HG03060 (cell line): ENCODE measurements around the gene LINGO1.

Source experiments
- ATAC-seq: cut with Tn5 transposase; IDR thresholded peaks from one replicate; pipeline ENCODE4 v1.9.1; 2021; ENCODE audit warnings: low read depth, moderate number of reproducible peaks; ENCODE audit not compliant: unreplicated experiment

LINGO1 gene

DNA sequence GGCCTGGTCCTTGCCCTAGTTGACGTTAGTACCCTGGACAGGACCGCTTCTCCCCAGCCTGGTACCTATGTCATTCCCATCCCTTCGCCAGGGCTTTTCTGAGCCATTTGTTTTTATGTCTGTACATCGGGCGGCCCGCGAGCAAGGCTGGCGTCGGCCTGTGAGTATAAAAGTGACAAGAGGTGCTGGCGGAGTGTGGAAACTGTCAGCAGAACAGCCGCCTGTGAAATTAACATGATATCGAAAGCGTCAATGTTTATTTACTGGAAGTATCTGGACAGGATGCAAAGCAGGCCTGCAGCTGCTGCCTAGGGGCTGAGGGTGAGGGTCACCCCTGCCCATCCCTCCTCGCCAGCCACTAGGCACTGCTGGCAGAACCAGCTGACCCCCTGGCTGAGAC, 33.4 kb downstream of the LINGO1 start:
- ATAC-seq = no peak

DNA sequence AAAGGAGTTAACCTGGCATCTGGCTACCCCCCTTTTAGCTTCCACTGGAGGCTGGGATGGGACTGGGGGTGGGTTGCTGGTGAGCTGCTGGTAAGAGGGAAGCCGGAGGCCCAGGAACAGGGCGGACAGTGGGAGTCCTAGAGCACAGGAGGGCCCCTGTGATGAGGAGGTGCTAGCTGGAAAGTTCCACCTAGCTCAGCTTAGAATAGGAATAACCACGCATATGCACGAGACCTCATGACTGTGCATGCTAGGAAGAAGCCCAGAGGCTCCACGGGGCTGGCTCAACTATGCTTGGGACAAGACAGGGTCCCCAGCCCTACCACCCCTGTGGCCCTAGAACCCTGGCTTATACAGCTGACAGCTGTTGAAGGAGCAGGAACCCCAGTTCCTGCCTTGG, 34.1 kb downstream of the LINGO1 start:
- ATAC-seq = no peak

DNA sequence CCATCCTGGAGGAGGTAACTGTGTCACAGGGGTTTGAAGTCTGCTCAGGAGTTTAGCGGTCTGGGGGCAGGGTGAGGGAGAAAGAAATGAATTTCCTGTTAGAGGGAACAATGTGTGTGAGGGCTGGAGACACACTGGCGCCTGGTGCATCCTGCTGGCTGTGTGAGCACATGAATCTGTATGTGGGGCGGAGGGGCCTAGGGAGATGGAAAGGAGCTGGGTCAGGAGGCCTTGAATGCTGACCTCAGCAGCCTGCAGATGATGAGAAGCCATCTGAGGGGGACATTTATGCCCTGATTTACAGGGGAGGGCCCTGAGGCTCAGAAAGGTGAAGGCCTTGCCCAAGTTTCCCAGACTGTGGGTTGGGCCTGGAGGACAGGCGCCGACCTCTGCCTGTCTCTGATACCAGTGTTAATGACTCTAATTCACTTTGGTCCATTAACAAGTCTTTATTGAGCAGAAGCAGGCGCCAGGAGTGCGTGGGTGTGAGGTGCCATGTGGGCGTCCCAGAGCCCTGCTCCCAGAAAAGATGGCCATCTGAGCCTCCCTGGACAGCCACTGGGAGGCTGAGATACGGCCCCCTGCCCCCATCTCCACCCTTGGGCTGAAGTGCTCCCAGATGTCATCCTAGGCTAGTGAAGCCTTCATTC, 34.8 kb downstream of the LINGO1 start:
- no peak for ATAC-seq

DNA sequence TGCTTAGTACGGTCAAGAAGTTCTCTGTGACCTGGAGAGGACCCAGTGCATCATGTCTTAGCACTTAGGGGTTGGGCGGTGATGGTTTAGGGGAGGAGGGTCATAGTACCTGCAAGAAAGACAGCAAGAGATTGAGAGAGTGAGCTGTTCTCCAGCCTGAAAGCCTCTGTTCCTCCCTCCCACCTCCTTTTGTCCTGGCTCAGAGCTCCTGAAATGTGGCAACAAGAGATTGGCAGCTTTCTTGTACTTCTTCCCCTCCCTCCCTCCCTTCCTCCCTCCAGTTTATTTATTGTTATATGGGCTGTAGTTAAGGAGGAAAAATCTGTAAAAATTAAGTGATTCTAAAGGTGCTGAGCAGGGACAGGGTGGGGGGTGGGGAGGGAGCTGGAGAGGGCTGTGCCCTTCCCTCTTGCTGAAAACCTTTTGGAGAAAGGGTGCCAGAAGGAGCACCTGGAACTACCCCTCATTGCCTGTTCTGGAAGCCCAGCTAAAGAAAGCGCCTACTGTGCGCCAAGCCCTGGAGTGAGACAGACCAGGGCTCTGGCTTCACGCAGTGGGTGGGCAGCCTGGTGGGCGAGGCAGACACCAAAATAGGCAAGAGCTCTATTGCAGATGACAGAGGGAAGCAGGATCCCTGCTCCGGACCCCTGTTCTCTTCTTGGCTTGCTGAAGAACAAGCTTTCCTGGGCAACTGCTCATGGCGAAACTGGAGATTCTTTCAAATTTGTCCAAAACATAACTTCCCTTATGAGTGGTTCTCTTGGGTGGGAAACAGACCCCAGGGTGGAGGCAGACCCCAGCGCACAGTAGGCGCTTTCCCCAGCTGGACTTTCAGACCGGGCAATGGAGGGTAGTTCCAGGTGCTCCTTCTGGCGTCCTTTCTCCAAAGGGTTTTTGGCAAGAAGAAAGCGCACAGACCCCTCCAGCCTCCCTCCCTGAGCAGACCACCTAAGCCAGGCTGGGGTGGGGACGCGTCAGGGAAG, 35.6 kb downstream of the LINGO1 start:
- ATAC-seq = no peak

DNA sequence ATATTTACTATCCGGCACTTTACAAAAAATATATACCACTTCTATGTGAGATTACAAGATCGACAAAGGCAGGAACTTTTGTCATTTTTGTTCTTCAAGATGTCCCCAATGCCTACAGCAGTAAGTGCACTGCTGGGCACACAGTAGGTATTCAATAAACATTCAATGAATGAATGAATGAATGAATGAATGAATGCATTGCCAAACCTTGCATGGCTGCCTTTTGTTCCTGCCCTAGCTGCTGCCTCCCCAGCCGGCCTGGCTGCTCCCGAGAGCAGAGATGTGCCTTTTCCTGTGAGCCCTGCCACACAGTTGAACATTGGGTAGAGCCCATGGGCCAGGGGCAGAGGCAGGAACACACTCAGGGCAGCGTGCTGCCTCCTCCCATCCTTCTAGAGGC, 37.5 kb downstream of the LINGO1 start:
- no peak for ATAC-seq

DNA sequence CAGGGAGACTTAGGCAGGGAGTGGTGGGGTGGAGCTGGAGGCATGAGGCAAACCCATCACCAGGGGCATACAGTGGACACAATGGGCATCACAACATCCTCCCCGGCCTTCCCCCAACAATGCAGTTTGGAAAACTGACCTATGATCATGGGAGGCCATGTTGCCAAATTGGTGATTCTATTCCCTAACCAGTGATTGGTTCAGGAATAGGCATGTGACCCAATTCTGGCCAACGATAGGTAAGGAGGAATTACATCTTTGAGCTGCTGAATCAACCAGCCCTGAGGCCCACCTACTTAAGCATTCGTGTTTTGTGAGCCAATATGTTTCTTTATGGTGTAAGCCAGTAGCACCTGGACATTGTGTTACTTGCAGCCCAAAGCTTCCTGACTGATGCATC, 40.0 kb downstream of the LINGO1 start:
- no peak for ATAC-seq

DNA sequence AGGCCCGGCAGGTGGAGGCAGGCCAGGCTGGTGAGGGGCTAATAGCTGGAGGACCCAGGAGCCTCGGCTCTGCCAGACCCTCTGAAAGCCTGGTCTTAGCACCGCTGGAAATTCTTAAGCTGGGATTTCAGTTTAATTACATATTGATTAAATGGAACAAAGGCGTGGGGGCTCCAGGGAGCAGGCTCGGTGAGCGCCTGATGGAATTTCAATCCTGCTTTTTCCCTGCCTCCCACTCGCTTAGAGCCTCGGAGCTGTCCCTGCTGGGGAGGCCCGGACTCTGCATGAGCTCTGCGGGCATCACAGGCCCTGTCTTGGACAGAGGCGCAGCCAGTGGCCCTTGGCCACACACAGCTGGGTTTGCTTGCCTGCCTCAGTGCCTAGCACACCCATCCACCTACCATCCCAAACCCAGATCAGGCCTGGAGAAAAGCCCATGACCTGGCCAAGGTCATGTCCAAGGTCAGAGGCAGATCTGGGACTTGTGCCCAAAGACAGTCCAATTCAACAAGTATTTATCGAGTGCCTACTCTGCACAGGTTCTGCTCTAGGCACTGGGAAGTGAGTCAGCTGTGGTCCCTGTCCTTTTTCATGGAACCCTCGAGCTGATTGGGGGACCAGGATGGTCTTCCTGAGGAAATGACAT, 40.6 kb downstream of the LINGO1 start:
- no peak for ATAC-seq

DNA sequence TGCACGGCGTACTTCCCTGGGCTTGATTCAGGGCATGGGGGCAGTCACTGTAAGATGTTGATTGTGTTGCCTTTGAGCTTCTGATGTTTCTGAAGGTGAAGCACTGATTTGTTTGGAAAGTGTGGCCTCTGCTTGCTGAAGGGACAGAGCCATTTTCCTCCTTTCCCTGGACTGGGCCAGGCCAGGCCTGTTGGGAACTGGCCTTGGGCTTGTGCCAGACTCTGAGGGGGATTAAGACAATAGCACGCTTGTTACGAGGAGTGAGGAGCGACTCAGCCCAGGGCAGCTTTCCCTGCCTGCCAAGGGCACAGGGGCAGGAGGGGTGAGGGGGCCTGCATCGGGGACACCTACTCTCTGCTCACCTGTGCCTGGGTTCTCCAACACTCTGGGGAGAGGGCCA, 42.9 kb downstream of the LINGO1 start:
- ATAC-seq = no peak

DNA sequence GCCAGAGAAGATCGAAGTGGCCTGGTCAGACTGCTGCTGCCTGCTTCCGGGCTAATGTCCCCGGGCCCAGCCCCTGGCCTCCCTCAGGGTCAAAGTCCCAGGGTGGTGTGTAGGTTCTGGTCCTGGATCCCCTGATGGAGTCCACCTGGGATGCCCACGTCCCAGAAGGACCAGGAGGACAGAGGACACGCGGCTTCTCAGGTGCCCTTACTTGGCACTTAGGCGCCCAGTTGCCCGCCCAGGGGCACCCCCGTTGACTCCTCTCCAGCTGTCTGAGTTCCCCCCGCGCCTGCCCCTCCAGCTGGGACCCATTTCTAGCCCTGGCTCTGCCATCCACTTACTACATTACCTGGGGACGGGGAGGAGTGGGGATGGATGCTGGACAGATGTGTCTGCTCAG, 44.6 kb downstream of the LINGO1 start:
- no peak for ATAC-seq

DNA sequence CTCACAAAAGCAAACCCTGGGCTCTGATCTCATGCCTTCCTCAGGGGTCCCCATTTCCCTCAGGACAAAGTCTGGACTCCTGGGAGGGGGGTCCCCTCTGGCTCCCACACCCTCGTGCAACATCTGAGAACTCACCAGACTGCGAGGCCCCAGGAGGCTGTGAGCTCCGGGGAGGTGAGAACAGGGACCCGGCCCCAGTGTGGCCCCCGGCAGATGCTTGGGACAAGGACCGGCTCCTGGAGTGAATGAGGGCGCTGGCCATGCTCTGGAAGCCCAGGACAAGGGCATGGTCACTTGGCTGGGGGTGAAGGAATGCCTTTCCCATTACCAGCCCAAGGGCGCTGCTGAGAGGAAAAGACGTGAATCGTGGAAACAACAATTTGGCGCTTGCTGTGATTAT, 48.0 kb downstream of the LINGO1 start:
- no peak for ATAC-seq

DNA sequence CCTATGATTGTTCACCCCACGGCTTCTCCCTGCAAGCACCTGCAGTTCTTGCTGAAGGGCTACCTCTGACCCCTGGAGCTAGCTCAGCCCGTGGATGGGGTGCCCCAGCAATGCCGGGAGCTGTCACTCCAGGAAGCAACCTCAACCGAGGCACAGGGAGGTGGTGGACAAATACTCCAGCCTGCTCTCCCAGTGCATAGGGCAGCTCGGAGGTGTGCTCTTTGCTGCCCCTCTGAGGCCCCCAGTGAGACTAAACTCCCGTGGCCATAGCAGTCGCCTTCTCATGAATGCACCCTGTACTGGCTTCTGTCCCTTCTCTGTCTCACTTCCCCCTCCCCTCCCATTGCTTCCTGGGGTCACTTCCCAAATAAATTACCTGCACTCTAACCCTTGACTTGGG, 48.5 kb downstream of the LINGO1 start:
- ATAC-seq = no peak

DNA sequence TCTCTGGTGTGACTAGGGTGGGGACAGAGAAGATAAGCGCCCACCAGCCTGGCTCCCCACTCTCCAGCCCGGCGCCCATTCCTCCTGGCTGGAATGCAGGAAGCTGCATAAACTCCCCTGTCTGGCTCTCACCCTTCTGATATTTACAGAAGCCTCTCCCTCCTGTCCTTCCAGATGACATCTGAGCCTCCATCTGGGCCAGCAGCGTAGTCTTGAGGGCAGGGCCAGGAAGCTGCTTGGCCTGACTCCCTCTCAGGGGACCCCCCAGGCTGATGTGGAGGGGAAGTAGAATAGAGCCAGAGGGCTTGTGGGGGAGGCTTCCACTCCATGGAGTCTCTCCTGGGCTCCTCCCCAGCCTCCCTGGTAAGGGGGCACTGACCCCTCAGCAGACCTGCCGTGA, 49.9 kb downstream of the LINGO1 start:
- ATAC-seq = no peak

DNA sequence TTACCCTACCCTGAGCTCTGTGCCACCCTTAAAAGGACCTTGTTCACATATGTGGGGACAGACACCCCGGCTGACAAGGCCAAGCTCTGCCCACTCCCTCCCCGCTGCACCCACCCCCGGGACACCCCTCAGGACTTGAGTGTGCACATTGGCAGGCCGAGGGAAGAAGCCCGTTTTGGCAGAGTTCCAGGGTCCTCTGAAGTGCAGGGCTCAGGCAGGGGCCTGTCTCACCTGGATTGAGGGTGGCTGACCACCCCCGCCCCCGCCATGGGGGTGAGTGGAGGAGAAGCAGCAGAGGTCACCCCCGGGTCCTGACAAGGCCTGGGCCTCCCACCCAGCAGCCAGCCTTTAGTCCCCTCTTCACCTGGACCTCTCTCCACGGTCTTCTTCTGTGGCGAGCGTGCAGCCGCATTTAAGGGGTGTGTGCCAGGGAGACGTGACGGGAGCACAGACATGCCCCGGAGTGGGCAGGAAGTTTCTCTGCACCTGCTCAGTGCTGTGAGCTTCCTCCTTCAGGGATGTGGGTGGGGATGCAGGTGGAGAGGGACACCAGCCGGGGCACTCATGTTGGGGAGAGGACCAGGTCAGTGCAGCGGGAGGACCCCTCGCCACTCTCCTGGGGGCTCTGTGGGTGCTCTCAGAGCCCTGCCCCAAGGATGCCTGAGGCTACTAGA, 50.7 kb downstream of the LINGO1 start:
- ATAC-seq = no peak

DNA sequence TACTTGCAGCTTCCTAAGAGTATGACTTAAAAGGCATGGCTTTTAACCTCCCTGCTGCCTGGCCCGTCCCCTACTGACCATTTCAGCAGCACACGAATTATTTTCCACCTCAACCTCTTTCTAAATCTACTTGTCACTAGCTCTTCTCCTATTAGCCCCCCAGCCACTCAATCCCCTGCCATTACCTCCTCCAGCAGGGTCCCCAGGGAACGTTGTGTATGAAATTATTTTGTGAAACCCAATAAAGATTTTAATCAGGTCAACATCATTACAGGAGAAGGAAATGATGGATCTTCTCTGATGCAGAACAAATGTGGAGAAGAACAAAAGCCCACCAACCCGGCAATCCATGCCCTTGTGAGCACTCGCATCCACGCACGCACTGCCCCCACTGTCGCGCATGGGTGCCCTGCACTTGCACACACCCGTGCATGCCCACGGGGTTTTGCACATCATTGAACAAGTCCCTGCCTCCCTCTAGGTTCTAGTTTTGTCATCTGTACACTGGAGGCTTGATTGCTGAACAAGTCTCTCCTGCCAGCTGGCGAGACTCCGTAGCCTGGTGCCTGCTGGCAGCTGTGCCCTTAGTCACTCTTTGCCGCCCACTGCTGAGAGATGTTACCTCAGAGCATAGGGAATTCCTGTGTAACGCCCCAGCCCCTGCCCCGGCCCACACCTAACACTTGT, 51.6 kb downstream of the LINGO1 start:
- ATAC-seq = no peak

DNA sequence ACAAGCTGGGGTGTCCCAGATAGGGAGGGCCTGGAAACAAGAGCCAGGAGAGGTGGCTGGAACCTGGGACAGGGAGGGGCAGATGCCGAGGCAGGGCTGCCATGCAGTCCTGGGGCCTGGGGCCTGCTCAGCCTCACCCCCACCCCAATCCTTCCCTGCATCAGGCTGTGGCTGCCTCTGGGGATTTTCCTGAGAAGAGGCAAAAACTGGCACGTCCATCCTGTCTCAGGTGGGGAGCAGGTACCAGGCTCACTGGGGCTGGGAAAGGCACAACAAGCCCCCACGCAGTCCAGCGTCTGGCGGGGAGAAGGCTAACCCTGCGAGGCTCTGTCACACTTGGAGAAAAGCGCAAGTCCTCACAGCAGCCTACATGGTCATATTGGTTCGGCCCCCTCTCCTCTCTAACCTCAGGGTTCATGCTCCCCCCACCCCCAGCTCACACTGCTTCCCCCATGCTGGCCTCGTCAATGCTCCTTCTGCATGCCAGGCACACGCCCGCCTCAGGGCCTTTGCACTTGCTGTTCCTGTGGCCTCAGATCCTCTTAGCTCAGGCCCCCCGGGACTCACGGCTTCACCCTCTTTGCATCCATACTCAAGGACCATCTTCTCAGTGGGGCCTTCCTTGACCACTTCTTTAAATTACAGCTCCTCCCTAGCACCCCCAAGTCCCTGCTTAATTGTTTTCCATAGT, 53.1 kb downstream of the LINGO1 start:
- ATAC-seq = no peak

DNA sequence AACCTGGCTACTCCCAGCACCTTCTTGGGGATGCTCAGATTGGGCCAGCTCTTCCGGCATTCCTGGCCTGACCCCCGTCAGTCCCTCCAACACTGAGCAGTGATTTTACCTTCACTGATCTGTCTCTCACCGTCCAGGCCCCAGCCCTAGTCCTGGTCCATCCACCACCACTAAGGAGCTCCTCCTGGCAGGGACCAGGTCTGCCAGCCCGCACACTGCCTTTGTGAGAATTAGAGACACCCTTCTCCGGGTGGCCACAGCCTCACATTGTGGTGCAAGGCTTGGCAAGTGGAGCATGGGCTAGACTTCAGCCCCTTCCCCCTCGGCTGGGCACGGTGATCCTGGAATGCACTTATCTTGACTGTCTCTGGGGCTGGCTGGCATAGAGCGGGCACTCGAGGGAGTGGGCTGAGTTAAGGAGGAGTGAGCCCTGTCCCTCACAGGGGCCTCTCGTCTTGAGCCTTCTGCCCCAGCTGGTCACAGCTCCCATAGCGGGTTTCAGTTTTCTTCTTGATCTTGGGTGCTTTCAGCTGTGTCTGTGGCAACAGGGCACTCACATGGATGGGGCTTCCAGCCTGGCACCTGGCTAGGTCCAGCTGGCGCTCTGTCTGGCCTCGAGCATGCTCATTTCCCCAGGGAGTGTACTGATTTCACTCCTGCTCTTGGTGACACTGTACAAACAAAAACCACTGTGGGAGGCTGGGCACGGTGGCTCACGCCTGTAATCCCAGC, 53.9 kb downstream of the LINGO1 start:
- no peak for ATAC-seq

DNA sequence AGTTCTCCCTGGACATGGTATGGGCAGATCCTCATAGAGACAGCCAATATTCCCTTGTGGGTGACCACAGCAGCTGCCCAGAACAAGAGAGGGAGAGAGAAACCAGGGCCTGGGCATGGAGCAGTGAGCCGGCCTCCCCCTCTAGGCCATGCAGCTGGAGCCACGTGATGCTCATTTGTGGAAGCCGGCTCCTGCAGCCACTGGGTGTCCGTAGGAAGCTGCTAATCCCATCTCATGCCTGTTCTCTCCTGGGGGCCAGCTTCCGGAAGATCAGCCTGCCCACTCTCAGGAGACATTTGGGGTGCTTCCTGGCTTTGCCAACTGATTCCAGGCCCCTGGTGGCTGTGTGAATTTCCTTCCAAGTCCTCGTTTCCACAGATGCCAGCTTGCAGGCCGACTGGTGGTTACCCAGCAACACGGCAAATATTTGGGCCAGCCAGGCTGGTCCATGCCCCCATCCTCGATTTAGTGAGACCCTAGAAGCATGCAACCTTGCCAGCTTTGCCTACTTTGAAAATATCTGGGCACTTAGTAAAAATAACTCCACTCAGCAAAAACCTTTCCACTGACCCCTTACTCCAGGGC, 55.3 kb downstream of the LINGO1 start:
- no peak for ATAC-seq

DNA sequence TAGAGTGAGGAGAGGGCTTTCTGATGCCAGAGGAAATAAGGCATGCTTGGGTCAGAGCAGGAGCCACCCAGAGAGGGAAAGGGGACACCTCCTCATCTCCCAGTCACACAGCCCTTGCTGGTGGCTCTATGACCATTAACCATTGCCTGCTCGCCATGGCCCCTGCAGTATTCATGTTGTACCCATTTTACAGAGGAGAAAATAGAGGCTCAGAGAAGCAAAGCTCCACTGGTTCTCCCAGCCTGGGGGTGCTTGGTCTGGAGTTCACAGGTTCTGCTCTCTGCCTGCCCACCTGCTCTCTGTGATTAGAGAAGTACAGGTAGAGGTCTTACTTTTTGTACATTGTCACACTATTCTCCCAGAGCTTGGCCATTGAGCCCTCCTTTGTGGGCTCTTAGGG, 56.2 kb downstream of the LINGO1 start:
- no peak for ATAC-seq
